Glutamatergic neuron (in vitro differentiated cells): Measurements from ENCODE around the gene TOMM40L. TPM values are rescaled to one million over a fixed set of nuclear protein-coding genes. Genes with fewer than 3 reads are reported as not detected.

ENCODE experiments used
- DNase-seq: peaks from one replicate; pipeline ENCODE4 v3.0.0; 2022
- H3K27ac Mint-ChIP-seq: one replicate; pipeline ENCODE4 v1.8.0; 2020; ENCODE audit warnings: mild to moderate bottlenecking, mixed read lengths, inconsistent platforms; ENCODE audit not compliant: unreplicated experiment
- H3K27me3 Mint-ChIP-seq: one replicate; pipeline ENCODE4 v1.8.0; 2020; ENCODE audit warnings: mild to moderate bottlenecking, moderate library complexity, mixed read lengths, inconsistent platforms; ENCODE audit not compliant: unreplicated experiment
- H3K36me3 Mint-ChIP-seq: one replicate; pipeline ENCODE4 v1.8.0; 2020; ENCODE audit warnings: mild to moderate bottlenecking, mixed read lengths, inconsistent platforms; ENCODE audit not compliant: unreplicated experiment
- H3K4me1 Mint-ChIP-seq: one replicate; pipeline ENCODE4 v1.8.0; 2020; ENCODE audit warnings: mild to moderate bottlenecking, low read depth, mixed read lengths, inconsistent platforms; ENCODE audit not compliant: unreplicated experiment
- H3K4me3 Mint-ChIP-seq: one replicate; pipeline ENCODE4 v1.8.0; 2020; ENCODE audit warnings: mild to moderate bottlenecking, mixed read lengths, inconsistent platforms; ENCODE audit not compliant: unreplicated experiment
- H3K9me3 Mint-ChIP-seq: one replicate; pipeline ENCODE4 v1.8.0; 2020; ENCODE audit warnings: mild to moderate bottlenecking, moderate library complexity, mixed read lengths, inconsistent platforms; ENCODE audit not compliant: unreplicated experiment
- total RNA-seq: library from RNA; stranded (reverse); fragmentation: NEBNext Ultra II Directional; extraction: Animal tissue kit (Norgen Biotek cat#: 25700); gene quantifications from one replicate; pipeline ENCODE4 v1.2.1, GENCODE V29; 2021; ENCODE audit not compliant: unreplicated experiment
- TF ChIP-seq, protein P1 (sequence below): fragments of 200-600 bp; sonication (generic); IDR thresholded peaks from one replicate; pipeline ENCODE4 v1.5.0; 2021; ENCODE audit not compliant: partially characterized antibody, unreplicated experiment

Gene TOMM40L
- total RNA-seq, 1 donor from 2014 or later = 20.7 TPM

DNA sequence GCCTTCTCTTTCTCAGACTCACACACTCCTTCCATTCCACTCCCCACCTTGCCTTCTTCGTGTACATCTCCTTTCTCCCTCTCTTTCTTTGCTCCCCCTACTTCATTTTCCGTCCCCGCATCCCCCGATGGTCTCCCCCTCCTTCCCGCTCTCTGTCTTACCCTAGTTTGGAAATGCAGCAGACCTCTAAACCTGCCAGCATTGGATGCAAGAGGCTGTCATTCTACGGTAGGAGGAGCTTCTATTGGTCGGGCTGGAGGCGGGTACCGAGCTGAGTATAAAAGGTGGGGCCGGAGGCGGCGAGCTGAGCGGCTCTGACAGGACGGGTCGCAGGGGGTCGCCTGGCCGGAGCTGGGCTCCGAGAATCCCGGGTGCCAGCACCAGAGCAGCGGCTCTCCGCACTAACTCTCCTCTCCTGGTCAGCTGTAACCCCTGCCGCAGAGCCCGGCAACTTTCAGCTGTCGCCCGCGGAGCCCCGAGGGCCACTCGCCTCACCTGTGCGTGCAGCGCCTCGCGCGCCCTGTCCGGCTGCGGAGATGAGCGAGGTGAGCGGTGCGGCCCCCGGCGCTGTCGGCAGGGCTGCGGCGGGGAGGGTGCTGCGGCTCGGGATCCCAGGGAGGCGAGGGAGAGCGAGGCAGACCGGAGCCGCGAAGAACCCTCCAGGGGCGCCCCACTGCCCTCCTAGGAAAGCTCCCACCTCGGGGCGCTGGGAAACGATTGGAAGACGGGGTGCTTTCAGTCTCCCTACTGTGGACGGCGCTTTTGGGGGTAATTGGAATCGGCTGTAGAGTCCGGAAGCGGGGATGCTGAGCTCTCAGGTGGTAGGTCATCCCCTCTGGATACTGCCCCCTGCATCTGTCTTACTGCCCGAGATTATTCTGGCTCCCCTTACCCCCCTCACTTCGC, 32.8 kb downstream of the TOMM40L start, which contains the start of gene PCP4L1:
Gene PCP4L1, plus strand, starts transcription at position 307 of the 906 bp plus-strand sequence. Its CDS starts 230 bp downstream, at position 537.
- H3K27ac Mint-ChIP-seq = peak within 1 kb of the TSS; percentile 55
- H3K4me1 Mint-ChIP-seq = peaks cover 22% of the 10 kb centered on the region
- H3K27me3 Mint-ChIP-seq = peaks cover 19% of the 10 kb centered on the region
- peaks cover 13% of the 10 kb centered on the region for H3K9me3 Mint-ChIP-seq
- peaks cover 21% of the 10 kb centered on the region for H3K36me3 Mint-ChIP-seq
- peak; percentile 79 for DNase-seq
- peak within 1 kb of the TSS; percentile 69 for H3K4me3 Mint-ChIP-seq
- TF ChIP-seq, protein P1, sequence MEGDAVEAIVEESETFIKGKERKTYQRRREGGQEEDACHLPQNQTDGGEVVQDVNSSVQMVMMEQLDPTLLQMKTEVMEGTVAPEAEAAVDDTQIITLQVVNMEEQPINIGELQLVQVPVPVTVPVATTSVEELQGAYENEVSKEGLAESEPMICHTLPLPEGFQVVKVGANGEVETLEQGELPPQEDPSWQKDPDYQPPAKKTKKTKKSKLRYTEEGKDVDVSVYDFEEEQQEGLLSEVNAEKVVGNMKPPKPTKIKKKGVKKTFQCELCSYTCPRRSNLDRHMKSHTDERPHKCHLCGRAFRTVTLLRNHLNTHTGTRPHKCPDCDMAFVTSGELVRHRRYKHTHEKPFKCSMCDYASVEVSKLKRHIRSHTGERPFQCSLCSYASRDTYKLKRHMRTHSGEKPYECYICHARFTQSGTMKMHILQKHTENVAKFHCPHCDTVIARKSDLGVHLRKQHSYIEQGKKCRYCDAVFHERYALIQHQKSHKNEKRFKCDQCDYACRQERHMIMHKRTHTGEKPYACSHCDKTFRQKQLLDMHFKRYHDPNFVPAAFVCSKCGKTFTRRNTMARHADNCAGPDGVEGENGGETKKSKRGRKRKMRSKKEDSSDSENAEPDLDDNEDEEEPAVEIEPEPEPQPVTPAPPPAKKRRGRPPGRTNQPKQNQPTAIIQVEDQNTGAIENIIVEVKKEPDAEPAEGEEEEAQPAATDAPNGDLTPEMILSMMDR = no peak

GRCh38 chr1:161259345-161259702, 33.5 kb downstream of the TOMM40L start:
- Mint-ChIP-seq H3K36me3 (peaks cover 21% of the 10 kb centered on the region), H3K9me3 (peaks cover 11% of the 10 kb centered on the region), H3K4me1 (peaks cover 22% of the 10 kb centered on the region), H3K27me3 (peaks cover 17% of the 10 kb centered on the region), H3K4me3 (peak overlapping the region; percentile 40), H3K27ac (no peak overlapping the region)
- TF ChIP-seq, protein P1 = no peak
- DNase-seq = no peak

DNA sequence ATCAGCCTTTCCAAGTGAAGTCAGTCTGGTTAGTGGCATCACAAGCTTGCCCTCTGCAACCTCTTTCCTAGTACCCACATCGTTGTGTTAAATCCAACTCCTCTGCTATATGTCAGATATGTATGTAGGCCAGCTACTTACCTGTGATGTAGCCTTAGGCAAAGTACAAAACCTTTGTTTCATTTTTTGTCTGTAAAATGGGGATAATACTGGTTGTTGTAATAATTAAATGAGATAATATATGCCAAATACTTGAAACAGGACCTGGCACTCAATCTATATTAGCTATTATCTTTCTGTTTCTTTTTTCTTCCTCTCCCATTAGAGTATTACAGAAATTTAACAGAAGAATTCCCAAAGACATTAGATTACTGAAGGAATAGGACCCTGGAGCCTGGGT, 33.9 kb downstream of the TOMM40L start:
- H3K27ac Mint-ChIP-seq = no peak overlapping the region
- H3K27me3 Mint-ChIP-seq = peaks cover 17% of the 10 kb centered on the region
- no peak for DNase-seq
- peaks cover 21% of the 10 kb centered on the region for H3K36me3 Mint-ChIP-seq
- H3K9me3 Mint-ChIP-seq = peaks cover 11% of the 10 kb centered on the region
- peak overlapping the region; percentile 40 for H3K4me3 Mint-ChIP-seq
- TF ChIP-seq, protein P1 = no peak
- peaks cover 22% of the 10 kb centered on the region for H3K4me1 Mint-ChIP-seq

- H3K36me3 Mint-ChIP-seq = peaks cover 21% of the 10 kb centered on the region
- DNase-seq = no peak
- no peak overlapping the region for H3K4me3 Mint-ChIP-seq
- no peak overlapping the region for H3K27ac Mint-ChIP-seq
- H3K9me3 Mint-ChIP-seq = peaks cover 11% of the 10 kb centered on the region
- TF ChIP-seq, protein P1 = no peak
- H3K27me3 Mint-ChIP-seq = peaks cover 17% of the 10 kb centered on the region
- peaks cover 22% of the 10 kb centered on the region for H3K4me1 Mint-ChIP-seq
These were observed 34.8 kb downstream of the TOMM40L start for GRCh38 chr1:161260376-161261260.
